Posterior vena cava (tissue), 2 donors: Measurements from ENCODE around the gene EHF. TPM values are rescaled to one million over a fixed set of nuclear protein-coding genes. Genes with fewer than 3 reads are reported as not detected.
"Not testable (repeated sequence)": the region's sequence is repeated elsewhere in the genome, so short reads cannot be mapped to it uniquely, and the experiment has no call there.

ENCODE experiments used
- DNase-seq: peaks from one replicate; pipeline ENCODE4 v3.0.0-alpha.2; 2020; ENCODE audit warnings: low spot score
- intact Hi-C, 2 donors: fragments of 100-400 bp; cut with DNase I; formaldehyde crosslinking; loops; one replicate each; pipeline versions ENCODE4 v1.14.1 to v1.14.2; 2022 to 2023
- long read RNA-seq, 2 donors: library from polyadenylated mRNA; unstranded; transcript quantifications; one replicate each; pipeline ENCODE4 v2.0.0, GENCODE V29; 2020 to 2021
- total RNA-seq, 2 donors: library from RNA; stranded (reverse); fragmentation: NEBNext Ultra II Directional; extraction: Animal tissue kit (Norgen Biotek cat#: 25700); gene quantifications; one replicate each; pipeline ENCODE4 v1.2.1, GENCODE V29; 2021
- donor health status: DM: yes; HTN: yes; CAD: no.
- donor health status: DM: yes; HTN: yes; CAD: no.

EHF gene
- total RNA-seq, result not detected
- long read RNA-seq, donor 1, result 0 reads
- long read RNA-seq, donor 2, result 0 reads

- DNase-seq, result no peak
- intact Hi-C loops, result no loop called here
Observed at GRCh38 chr11:34620820-34621792, at the start of gene EHF. EHF (plus strand) TSS chr11:34621093; CDS start chr11:34642631, 21,538 bp downstream.

GRCh38 chr11:34573537-34573936 is 47.4 kb upstream of the EHF start:
- intact Hi-C loops, result no loop called here
- no peak for DNase-seq

- intact Hi-C loops, result no loop called here
- no peak for DNase-seq
Observed at GRCh38 chr11:34575261-34575660, 45.6 kb upstream of the EHF start.

- intact Hi-C loops, result no loop called here
- DNase-seq, result no peak
Observed at GRCh38 chr11:34575671-34576070, 45.2 kb upstream of the EHF start.

- intact Hi-C loops, result no loop called here
- no peak for DNase-seq
Observed at GRCh38 chr11:34576331-34576730, 44.6 kb upstream of the EHF start.

GRCh38 chr11:34583818-34584217 is 37.1 kb upstream of the EHF start:
- DNase-seq, result no peak
- intact Hi-C loops, result loop anchor here (10.0 kb wide), 1 partner anchor 311 kb away; no protein-coding TSS in a partner anchor

- intact Hi-C loops, result loop anchor here (10.0 kb wide), 1 partner anchor 309 kb away; no protein-coding TSS in a partner anchor
Observed at GRCh38 chr11:34585304-34585734, 35.6 kb upstream of the EHF start.

GRCh38 chr11:34585735-34586487 is 35.0 kb upstream of the EHF start:
- intact Hi-C loops, result loop anchor here (10.0 kb wide), 1 partner anchor 309 kb away; no protein-coding TSS in a partner anchor
- no peak for DNase-seq

More at GRCh38 chr11:34585304-34585734, 35.6 kb upstream of the EHF start:
- no peak for DNase-seq

GRCh38 chr11:34586488-34587281 is 34.2 kb upstream of the EHF start:
- intact Hi-C loops, result loop anchor here (10.0 kb wide), 1 partner anchor 308 kb away; no protein-coding TSS in a partner anchor
- DNase-seq, result no peak

GRCh38 chr11:34587282-34587677 is 33.6 kb upstream of the EHF start:
- DNase-seq, result no peak
- intact Hi-C loops, result loop anchor here (10.0 kb wide), 1 partner anchor 308 kb away; no protein-coding TSS in a partner anchor

GRCh38 chr11:34588023-34588422 is 32.9 kb upstream of the EHF start:
- intact Hi-C loops, result loop anchor here (10.0 kb wide), 1 partner anchor 307 kb away; no protein-coding TSS in a partner anchor

GRCh38 chr11:34588701-34589100 is 32.2 kb upstream of the EHF start:
- no peak for DNase-seq
- intact Hi-C loops, result loop anchor here (10.0 kb wide), 1 partner anchor 306 kb away; no protein-coding TSS in a partner anchor

More at GRCh38 chr11:34588023-34588422, 32.9 kb upstream of the EHF start:
- no peak for DNase-seq

- intact Hi-C loops, result loop anchor here (10.0 kb wide), 1 partner anchor 306 kb away; no protein-coding TSS in a partner anchor
- DNase-seq, result not testable (repeated sequence)
Observed at GRCh38 chr11:34589177-34589576, 31.7 kb upstream of the EHF start.

- DNase-seq, result no peak
- intact Hi-C loops, result no loop called here
Observed at GRCh38 chr11:34593085-34593484, 27.8 kb upstream of the EHF start.

GRCh38 chr11:34594603-34595002 is 26.3 kb upstream of the EHF start:
- intact Hi-C loops, result no loop called here
- no peak for DNase-seq

- DNase-seq, result no peak
- intact Hi-C loops, result no loop called here
Observed at GRCh38 chr11:34595391-34595790, 25.5 kb upstream of the EHF start.

GRCh38 chr11:34595960-34596644 is 24.8 kb upstream of the EHF start:
- DNase-seq, result no peak
- intact Hi-C loops, result no loop called here

GRCh38 chr11:34599406-34599945 is 21.4 kb upstream of the EHF start:
- intact Hi-C loops, result no loop called here
- DNase-seq, result no peak
